HG03025 (cell line): ENCODE data around the gene TUBGCP3.

Experiments used
- ATAC-seq: cut with Tn5 transposase; IDR thresholded peaks from one replicate; pipeline ENCODE4 v1.9.1; 2021; ENCODE audit warnings: mild to moderate bottlenecking, moderate library complexity; ENCODE audit not compliant: unreplicated experiment, low FRiP score

Gene TUBGCP3

DNA sequence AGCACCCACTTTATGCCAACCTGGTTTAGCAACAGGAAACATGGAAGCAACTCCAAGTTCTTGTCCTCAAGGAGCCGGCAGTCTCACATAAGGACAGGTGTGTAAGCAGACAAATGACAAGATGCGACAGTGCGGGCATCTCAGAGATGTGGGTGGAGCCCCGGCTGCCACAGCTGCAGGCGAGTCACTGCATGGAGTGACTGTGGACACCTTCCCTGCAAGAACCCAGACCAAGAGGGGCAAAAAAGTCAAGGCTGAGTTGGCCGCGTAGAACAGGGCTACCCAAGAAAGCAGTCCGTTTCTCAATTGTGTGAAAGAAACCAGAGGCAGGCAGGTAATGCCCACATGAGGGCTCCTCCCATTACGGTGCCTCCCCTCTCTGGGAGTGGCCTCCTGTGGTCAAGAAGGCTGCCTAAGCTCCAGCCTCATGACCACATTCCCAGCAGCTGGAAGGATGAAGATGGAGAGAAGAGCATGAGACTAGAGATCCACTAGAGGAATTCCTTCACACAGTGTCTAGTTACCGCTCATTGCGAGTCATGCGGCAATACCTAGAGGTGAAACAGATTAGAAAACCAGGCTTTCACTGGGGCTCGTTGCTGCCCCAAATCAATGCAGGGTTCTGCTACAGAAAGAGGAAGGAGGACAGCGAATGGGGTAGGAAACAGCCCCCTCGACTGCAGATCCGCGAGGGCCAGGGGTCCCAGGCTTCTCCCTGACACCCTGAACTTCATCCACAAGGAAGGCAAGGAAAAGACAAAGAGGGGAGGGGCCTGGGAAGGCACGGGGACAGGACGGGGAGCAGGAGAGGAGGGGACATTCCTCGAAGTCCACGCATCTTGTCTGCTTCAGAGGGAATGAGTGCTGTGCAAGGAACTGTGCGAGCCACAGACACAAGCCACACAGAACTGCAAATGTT, 131.6 kb downstream of the TUBGCP3 start:
- ATAC-seq: no peak

DNA sequence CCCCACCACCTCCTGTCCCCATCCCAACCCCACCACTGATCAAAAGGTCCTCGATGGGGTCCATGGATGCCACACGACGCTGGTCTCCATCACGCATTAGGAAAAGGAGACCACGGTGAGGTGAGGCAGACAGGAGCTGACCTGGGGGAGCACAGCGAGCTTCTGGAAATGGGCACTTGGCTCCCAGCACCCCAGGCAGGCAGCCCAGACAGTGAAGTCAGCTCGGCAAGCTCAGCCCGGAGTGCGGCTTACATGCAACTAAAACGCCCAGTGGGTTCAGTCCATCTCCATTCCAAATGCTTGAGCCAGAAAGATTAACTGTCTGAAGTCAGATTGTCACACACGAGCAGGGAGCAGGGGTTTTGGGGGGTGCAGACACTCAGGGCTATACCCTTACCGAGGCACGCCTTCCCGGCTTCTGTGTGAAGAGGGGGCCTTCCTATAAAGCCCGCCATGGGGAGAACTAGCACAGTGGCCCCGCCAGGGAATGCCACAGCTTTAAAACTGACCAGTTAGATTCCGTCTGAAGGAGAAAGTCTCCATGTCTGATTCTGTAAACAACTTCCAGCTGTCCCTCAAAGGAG, 132.4 kb downstream of the TUBGCP3 start:
- no peak for ATAC-seq

DNA sequence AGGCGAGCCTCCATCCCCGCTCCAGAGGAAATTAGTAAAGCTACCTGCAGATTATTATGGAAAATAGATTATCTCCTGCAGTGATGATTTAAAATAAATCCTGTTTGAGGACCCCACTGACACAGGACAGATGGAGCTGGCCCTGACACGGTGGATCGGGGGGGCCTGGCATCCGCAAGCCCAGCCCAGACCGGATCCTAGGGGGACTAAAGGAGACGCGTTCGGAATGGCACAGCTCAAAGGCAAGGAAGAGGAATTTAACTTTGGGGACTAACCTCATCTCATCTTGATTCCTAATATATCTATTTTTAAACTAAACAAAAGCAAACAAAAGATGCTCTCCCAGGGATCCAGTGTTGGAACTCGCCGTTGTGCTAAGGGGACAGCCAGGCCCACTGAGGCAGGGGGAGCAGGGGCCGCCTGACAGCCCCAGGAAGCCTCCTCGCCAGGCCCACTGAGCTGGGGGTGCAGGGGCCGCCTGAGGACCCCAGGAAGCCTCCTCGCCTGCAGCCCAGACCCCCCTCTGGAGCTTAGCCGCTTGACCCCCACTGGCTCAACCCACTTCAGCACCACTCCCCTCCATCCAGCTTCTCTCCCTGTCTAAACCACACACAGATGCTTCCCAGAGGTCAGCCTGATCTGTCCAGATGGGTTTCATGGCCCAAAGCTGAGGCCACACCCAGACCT, 133.2 kb downstream of the TUBGCP3 start:
- no peak for ATAC-seq

DNA sequence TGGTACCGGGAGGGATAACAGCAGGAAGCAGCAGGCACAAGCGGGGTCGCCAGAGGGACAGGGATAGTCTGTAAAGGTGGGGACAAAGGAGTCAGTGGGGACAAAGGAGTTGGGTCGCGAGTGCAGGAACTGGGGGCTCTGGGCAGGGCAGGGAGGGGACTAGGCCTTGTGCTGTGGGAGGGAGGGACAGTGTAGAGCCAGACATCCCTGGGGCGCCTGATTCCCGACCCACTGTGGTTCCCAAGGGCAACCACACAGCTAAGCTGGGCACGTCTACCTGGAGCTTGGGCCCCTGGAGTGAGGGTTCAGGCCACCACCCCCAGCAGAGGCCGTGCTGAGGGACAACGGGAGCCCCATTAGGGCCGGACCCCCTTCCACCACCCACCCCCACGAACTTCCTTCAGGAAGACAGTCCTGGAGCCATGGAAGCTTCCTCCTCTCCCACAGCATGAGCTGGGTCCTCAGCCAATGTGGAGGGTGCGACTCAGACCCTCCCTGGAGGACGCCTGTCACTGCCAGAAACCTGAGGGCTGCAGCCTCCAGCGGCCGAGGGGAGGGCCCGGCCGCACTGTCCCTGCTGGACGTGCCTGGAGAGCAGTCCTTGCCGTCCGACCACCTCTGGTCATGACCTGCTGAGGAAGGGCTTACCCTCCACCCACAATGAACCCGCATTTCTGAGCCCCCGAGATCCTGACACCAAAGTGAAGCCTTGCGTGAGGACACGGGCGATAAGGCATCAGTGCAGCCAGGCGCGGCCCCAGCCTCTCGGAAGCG, 133.9 kb downstream of the TUBGCP3 start:
- no peak for ATAC-seq

DNA sequence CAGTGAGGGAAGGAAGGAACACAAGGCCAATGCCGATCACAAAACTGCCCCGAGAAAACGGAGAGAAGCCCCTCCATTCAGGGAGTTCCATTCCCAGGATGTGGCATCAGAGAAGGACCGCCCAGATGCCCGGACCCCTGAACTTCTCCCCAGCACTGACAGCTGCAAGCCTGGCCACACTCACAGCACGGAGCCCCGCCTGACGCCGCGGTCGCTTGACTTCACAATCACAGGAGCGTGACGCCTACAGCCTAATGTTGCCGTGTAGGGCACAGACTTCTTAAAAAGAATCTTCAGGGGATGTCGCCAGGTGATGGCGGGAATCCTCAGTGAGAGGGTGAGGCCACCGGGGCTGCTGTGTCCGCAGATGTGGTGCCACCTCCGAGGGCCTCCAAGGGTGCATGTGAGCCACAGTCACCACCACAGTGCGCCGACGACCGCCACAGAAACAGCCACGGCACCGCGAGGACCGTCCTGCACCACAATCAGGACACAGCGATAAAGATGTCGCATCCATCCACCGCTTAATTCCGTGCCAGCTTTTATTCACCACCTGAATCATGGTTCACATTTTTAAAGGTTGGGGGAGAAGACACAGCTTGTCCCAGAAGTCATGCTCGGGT, 134.6 kb downstream of the TUBGCP3 start:
- ATAC-seq: no peak

DNA sequence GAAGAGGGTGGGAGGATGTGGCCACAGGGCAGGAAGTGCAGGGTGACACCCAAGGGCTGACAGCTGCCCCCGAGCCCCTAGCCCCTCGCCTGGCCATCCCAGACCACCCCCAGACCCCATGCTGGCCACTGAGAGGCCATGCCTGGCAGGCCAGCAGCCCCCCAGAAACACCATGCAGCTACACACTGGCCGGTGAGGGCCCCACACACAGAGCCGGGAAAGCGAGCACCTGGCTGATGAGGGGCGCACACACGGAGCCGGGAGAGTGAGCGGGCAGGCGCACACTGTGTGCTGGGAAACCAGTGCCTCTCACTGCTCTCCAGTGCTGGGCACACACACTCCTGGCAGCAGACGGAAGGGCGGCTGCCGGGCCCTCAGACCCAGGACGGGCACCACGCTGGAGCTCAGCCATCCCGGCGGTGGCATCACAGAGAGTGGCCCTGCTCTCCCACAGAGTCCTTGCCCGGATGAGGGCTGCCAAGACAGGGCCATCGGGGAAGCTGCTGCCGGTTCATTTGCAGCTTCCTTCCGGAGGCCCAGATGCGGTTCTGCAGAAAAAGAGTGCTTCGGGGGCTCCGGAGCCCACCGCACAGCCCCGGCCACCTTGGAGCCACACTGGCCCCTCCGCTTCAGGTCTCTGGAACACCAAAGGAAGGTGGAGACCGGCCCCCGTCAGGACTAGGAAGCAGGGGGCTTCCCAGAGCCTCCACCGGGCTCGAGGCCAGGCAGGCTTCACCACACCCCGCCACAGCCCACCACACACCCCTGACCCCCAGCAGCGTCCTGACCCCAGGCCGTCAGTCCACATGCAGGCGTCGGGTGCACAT, 135.4 kb downstream of the TUBGCP3 start:
- no peak for ATAC-seq

DNA sequence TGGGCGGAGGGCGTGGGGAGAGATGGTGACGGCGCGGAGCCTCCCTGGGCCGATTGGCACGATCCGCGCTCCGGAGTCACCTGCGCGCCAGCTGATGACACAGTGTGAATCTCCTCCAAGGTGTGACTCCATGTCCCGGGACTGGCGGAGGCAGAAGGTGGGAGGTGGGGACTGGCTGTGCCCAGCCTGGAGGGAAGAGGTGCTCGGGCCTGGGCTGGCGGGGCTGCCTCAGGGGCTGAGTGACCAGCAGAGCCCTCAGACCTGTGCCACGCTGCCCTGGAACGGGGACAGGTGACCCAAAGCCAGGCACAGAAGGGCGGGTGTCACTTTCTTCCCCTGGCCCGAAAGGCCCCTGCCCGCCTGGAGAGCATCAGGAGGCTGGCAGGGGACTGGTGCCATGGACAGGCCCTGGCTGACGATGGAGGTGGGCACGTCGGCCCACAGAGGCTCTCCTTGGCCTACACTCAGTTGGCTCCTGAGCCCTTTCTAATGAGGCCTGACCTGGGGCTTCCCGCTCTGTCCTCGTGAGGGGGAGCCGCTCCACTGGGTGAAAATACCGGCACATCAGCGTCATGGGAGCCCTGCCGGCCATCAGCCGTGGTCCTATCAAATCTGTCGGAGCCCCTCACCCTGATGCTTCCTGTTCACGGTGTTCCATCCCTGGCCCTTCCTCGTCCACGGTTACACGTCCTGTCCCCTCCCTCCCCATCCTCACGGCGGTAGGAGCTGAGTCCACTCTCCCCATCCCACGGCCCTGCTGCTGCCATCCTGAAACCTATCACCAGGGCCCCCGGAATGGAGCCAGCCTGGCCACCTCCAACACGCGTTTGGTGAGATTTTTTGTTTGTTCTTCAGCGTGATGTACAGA, 136.2 kb downstream of the TUBGCP3 start:
- no peak for ATAC-seq

DNA sequence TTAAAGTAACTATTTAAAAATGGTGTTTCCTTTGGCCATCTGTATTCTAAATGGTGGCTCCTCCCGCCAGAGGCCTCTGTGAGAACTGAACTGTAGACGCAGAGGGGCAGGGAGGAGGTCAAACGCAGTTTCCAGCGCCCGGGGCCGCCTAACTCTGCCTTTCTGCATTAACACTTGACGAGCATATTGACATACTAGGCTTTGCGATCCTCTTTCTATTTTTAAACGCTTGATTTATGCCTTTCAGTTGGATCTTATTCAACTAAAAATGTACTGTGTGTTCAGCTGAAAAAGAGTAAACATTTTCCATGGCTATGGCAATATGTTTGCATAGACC, 137.1 kb downstream of the TUBGCP3 start:
- no peak for ATAC-seq

DNA sequence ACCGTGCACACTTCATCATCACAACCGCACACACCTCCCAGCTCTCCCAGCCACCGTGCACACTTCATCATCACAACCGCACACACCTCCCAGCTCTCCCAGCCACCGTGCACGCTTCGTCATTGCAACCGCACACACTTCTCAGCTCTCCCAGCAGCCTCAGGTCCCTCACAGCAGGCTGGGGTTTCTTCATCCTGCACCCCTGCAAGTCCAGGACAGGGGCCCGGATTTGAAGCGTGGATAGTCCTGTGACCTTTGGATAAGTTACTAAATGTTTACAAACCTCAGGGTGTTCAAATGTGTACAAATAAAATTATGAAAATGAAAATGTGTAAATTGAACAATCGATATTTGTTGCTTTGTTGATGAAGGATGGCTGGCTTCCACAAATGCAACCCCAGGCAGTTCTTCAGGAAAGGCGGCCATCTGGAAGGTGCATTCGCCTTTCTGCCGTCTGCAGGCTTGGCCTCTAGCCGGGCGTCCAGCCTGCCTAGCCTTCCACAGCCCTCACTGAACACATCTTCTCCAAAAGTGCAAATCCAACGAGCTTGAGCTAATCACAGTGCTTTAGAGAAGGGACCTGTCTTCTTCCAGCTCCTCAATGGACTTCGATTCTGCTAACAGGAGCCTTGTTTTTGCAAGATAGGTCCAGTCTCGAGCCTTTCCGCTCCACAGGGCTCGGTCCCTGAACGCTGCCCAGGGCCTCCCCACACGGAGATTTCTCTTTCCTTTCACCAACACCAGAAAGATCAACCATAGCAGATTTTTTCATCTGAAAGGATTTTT, 137.6 kb downstream of the TUBGCP3 start:
- ATAC-seq: no peak

DNA sequence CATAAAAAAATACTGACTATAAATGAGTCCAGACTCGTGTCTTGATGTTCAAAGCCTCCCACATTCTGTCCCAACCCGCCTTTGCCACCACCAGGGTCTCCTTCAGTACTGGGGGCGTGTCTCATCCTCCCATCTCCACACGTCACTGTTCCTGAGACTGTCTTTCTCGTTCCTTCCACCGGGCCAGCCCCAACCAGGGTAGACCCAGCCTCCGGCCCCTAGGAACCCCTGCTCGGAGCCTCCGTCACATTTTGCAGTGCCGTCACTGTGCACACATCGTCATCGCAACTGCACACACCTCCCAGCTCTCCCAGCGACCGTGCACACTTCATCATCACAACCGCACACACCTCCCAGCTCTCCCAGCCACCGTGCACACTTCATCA, 138.4 kb downstream of the TUBGCP3 start:
- ATAC-seq: no peak

DNA sequence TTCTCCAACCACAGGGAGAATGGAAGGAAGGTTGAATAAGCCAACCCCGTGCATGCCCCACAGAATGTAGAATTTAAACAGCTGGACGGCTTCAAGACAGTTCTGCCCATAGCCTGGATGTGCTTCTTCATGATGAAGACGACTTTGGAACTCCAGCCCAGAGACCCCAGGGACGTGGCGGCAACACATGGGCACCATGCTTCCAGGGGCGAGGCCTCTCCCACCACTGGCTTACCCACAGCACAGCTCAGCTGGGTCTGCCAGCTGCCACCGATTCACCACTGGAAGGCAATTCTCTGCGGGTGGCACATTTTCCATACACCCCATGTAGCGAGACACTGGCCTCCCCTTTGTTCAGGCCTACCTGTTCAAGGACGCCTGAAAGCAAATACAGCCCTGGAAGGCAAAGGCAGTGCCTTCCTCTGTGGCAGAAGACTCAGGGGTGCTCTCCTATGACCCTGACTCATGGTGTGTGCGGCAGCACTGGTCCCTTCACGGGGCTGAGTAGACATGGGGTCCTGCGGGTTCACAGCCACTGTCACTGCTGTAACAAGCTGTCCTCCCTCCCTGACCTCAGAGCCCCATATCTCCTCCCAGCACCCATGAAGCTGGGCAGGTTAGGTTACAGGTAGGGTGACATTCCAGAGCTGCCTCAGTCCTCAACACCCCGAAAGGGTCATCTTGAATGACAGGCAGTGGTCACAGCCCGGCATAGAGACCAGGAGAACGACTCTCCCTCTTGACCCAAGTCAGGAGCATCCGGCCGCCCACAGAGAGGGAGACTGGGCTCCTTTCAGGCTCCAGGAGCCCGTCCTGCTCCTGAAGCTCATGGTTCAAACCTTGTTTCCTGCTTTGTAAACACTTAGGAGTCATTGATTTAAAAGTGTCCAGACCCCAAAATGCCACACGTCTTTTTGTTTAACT, 139.1 kb downstream of the TUBGCP3 start:
- no peak for ATAC-seq

DNA sequence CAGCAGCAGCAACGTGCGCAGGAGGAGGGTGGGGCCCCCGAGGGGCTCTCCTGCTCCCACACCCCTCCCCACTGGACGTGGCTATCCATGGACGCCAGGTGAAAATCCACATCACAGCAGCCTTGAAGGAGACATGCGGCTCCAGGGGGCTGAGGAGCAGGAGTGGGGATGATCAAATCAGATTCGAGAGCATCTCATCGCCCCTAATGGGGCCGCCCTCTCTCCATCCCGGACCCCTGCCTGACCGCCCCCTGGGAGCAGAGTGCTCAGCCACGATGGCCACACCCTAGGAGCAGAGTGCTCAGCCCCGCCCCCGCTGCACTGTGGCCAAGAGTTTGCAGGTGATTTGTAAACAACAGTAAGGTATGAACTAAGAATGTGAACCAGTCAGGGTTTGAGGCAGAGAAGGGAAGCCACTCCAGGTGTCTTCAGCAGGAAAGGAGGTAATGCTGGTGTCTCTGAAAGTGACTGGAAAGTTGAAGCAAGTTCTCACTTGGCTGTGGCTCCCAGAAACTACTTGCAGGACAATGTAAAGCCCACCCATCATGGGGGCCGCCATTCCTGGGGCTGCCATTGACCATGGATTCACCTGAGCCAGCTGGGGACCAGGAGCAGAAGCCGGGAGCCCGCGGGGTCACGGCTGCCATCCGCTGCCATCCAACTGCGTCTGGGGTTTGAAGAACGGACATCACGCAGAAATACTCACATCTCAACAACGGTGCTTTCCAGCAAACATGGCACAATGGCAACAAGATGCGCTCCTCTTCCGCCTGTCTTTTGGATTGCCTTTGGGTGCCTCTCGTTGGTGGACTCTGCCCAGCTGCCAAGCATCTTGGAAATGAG, 140.0 kb downstream of the TUBGCP3 start:
- ATAC-seq: no peak

DNA sequence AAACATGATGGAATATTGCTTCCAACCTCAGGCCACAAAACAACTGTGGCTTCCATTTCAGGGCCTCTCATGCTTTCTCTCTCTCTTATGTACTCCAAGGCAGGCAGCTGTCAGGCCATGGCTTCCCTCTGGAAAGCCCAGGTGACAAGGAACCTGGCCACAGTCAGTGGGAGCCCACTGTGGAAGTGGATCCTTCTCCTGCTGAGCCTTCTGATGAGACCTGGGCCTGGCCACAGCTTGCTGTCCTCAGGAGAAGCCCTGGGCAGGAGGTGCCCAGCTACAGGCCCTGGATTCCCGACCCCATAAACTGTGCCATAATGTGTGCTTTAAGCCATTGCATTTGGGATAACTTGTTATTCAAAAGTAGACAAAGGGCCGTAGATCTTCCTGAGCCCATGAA, 140.6 kb downstream of the TUBGCP3 start:
- ATAC-seq: no peak

DNA sequence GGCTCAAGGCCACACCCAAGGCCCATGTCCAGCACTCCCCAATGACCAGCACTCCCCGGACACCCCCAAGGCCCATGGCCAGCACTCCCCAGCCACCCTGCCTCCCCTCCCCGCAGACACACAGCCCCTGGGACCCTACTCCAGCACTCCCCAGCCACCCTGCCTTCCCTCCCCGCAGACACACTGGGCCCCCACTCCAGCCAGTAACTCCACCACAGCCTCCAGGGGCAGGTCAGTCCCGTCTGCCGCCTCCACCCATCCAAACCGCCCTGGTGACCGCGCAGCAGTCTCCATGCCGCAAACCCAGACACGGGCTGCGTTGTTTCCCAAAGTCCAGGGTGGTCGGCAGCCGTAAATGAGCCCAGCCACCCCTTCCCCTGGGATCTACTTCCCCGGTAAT, 141.1 kb downstream of the TUBGCP3 start:
- ATAC-seq: no peak

DNA sequence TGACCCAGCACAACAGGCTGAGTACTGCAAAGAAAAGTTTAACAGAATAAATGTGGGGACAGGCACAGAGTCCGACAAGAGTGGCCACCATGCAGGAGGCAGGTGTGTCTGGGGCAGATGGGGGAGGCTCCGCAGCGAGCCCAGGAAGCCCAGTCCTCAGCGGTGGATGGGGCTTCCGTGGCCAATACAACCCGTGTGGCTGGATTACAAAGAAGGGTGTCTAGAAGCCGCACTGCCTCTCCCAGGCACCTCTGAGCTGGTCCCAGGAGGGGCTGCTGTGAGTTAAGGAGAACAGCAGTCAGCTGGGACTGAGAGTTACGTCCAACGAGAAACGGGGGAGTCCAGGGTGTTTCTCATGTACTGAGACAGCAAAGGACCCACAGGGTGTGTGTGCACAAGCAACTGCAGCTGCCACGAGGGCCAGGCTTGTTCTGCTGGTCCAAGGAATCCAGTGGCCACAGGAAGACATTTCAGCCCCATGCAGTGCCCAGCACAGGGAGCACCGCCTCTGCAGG, 141.5 kb downstream of the TUBGCP3 start:
- no peak for ATAC-seq
